Stimulated activated naive CD8-positive, alpha-beta T cell treated with anti-CD3 and anti-CD28 coated beads, Interleukin-15, Interleukin-2, amounts not matched to agents 100 ng/mL and 50 ng/mL, for 24 hours (primary cell): ENCODE results near the gene POR.
A peak's percentile ranks its signal among the peaks of the same experiment; 100 is the strongest.

Experiments
- H3K27ac Mint-ChIP-seq: one replicate; pipeline ENCODE4 v1.8.0; 2021; ENCODE audit warnings: mild to moderate bottlenecking, mixed read lengths
- H3K27me3 Mint-ChIP-seq: one replicate; pipeline ENCODE4 v1.8.0; 2021; ENCODE audit warnings: mixed read lengths
- H3K36me3 Mint-ChIP-seq: one replicate; pipeline ENCODE4 v1.8.0; 2021; ENCODE audit warnings: low read depth, mixed read lengths
- H3K4me1 Mint-ChIP-seq: one replicate; pipeline ENCODE4 v1.8.0; 2021; ENCODE audit warnings: low read depth, mixed read lengths
- H3K4me3 Mint-ChIP-seq: one replicate; pipeline ENCODE4 v1.8.0; 2021; ENCODE audit warnings: mild to moderate bottlenecking, mixed read lengths
- H3K9me3 Mint-ChIP-seq: one replicate; pipeline ENCODE4 v1.8.0; 2021; ENCODE audit warnings: mixed read lengths

The POR gene

GRCh38 chr7:75981453-75982305 is 66.7 kb downstream of the POR start:
- Mint-ChIP-seq H3K27ac (no peak overlapping the region), H3K9me3 (no peaks in the 10 kb centered on the region), H3K27me3 (no peaks in the 10 kb centered on the region), H3K4me1 (no peaks in the 10 kb centered on the region), H3K36me3 (peaks cover 5% of the 10 kb centered on the region), H3K4me3 (no peak overlapping the region)

DNA sequence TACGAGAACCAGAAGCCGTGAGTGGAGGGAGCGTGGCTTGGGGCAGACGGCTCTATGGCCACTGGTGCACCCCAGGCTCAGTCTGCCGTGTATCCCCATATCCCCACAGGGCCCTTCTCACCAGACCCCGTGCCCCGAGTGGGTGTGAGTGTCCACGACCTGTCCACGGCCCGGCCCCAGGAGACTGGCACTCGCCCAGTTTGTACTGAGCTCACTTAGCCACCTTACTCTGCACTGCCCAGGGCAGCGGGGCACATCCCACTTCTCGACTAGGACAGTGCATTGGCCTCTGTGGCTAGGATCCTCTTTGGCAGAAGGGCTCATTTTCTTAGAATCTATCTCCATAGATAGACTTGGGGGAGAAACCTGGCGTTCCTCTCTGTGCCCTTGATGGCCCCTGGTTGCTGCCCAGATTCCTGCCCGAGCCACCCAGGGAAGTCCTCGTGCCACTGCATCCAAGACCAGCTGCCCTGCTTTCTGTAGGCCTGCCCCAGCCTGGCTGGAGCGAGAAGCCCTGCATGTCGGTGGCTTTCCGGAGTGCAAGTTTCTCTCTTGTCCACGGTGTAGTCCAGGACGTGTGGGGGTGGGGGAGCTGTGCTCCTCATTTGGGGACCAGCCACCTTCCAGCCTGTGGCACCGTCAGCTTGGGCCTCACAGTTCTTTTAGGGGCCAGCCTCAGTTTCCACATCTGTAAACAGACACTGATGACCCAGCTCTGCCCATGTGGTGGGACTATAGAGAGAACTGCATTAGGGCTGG is 67.5 kb downstream of the POR start:
- H3K27me3 Mint-ChIP-seq, result no peaks in the 10 kb centered on the region
- H3K36me3 Mint-ChIP-seq, result peaks cover 12% of the 10 kb centered on the region
- no peaks in the 10 kb centered on the region for H3K9me3 Mint-ChIP-seq
- no peak overlapping the region for H3K4me3 Mint-ChIP-seq
- H3K27ac Mint-ChIP-seq, result no peak overlapping the region
- no peaks in the 10 kb centered on the region for H3K4me1 Mint-ChIP-seq

GRCh38 chr7:75983471-75984129 is 68.6 kb downstream of the POR start:
- no peak overlapping the region for H3K4me3 Mint-ChIP-seq
- H3K4me1 Mint-ChIP-seq, result no peaks in the 10 kb centered on the region
- no peaks in the 10 kb centered on the region for H3K9me3 Mint-ChIP-seq

DNA sequence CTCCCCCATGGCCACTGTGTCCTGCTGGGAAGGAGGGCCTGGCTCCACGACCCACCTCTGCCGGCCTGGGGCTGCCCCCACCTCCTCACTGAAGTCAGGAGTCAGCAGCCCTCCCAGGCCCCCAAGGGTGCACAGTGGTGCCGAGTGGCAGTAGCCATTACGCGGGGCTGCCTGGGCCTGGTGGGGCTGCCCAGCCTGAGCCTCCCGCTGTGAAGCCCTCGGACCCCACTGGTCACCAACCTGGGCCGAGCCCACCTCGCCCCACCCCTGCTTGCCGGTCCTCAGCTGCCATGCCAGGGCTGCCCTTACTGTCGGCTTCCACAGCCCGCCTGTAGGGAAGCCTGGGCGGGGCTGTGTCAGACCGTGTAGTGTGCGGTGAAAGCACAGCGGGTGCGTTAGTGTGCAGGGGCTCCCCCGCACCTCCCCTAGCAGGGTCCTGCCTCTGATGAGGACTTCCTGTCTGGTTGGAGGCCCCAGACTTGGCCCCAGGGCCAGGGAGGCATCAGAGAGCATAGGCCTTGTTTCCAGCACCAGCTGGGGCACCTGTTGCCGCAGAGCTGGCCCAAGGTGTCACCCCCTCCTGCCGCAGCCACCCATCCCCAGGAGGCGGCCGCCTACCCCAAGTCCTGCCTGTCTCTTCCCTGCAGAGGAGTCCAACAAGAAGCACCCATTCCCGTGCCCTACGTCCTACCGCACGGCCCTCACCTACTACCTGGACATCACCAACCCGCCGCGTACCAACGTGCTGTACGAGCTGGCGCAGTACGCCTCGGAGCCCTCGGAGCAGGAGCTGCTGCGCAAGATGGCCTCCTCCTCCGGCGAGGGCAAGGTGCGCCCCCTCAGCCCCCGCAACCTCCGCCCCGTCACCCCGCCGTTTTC is 69.4 kb downstream of the POR start:
- Mint-ChIP-seq H3K27me3 (no peaks in the 10 kb centered on the region), H3K4me1 (peaks cover under 1% of the 10 kb centered on the region), H3K27ac (no peak overlapping the region), H3K9me3 (no peaks in the 10 kb centered on the region), H3K36me3 (peaks cover 12% of the 10 kb centered on the region), H3K4me3 (no peak overlapping the region)

More at GRCh38 chr7:75983471-75984129, 68.6 kb downstream of the POR start:
- H3K27ac Mint-ChIP-seq, result no peak overlapping the region
- no peaks in the 10 kb centered on the region for H3K27me3 Mint-ChIP-seq
- H3K36me3 Mint-ChIP-seq, result peaks cover 12% of the 10 kb centered on the region

DNA sequence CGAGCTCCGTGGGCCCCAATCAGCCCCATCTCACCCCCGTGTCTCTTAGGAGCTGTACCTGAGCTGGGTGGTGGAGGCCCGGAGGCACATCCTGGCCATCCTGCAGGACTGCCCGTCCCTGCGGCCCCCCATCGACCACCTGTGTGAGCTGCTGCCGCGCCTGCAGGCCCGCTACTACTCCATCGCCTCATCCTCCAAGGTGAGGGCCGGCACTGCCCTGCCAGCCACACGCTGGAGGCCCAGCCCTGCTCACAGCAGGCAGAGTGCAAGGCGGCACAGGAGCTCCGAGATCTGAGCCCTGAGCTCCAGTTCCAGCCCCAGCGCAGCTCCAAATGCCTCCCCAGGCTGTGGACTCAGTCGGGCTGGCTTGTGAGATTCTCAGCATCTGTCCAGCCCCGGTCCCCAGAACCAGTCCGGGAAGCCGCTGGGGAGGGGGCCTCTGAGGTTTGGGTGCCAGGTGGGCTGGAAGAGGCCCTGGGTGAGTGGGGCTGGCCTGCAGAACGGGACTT is 70.1 kb downstream of the POR start:
- H3K4me3 Mint-ChIP-seq, result no peak overlapping the region
- H3K4me1 Mint-ChIP-seq, result peaks cover 6% of the 10 kb centered on the region
- no peaks in the 10 kb centered on the region for H3K9me3 Mint-ChIP-seq
- H3K36me3 Mint-ChIP-seq, result peaks cover 11% of the 10 kb centered on the region
- H3K27me3 Mint-ChIP-seq, result no peaks in the 10 kb centered on the region
- H3K27ac Mint-ChIP-seq, result no peak overlapping the region

- no peaks in the 10 kb centered on the region for H3K27me3 Mint-ChIP-seq
- peaks cover 6% of the 10 kb centered on the region for H3K4me1 Mint-ChIP-seq
- H3K27ac Mint-ChIP-seq, result no peak overlapping the region
- H3K4me3 Mint-ChIP-seq, result no peak overlapping the region
- H3K9me3 Mint-ChIP-seq, result no peaks in the 10 kb centered on the region
- H3K36me3 Mint-ChIP-seq, result peaks cover 8% of the 10 kb centered on the region
Observed at GRCh38 chr7:75985518-75986146, 70.7 kb downstream of the POR start.

- no peak overlapping the region for H3K4me3 Mint-ChIP-seq
- H3K36me3 Mint-ChIP-seq, result peaks cover 8% of the 10 kb centered on the region
- H3K4me1 Mint-ChIP-seq, result peaks cover 6% of the 10 kb centered on the region
- H3K27me3 Mint-ChIP-seq, result no peaks in the 10 kb centered on the region
- H3K27ac Mint-ChIP-seq, result no peak overlapping the region
- no peaks in the 10 kb centered on the region for H3K9me3 Mint-ChIP-seq
Observed at GRCh38 chr7:75986147-75986781, 71.3 kb downstream of the POR start.

DNA sequence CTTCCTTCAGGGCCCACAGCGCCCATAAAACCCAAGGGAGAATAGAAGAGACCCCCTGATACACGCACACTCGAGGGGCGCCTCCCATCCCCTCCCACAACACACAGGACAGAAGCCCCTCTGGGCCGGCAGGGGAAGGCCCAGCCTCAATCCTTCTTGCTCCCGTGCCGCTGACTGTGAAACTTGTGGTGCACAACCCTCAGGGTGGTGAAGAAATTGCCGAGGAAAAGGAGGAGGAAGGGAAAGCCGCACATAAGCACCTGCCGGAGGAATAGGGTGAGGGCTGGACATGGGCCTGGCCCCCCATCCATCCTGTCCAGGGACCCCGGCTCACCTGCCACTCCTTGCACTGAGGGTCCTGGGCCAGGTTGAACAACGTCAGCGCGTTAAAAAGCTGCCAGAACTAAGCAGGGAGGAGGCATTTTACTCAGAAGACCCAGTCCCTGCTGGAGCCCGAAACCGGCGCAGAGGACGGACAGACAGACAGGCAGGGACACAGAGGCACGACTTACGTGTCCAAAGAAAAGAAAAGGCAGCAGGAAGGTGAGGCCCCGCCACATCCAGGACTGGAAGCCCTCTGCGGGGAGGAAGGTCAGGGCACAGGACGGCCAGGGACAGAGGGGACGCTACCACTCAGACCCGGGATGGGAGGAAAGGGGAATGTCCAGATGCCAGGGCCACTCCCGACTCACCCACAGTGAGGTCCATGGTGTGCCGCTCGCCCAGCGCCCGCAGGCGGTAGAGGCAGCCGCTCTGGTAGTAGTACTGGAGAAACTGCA is 72.3 kb downstream of the POR start:
- Mint-ChIP-seq H3K36me3 (peaks cover 8% of the 10 kb centered on the region), H3K27ac (no peak overlapping the region), H3K4me1 (peaks cover 6% of the 10 kb centered on the region), H3K9me3 (no peaks in the 10 kb centered on the region), H3K4me3 (no peak overlapping the region), H3K27me3 (no peaks in the 10 kb centered on the region)

- no peak overlapping the region for H3K4me3 Mint-ChIP-seq
- peaks cover 6% of the 10 kb centered on the region for H3K4me1 Mint-ChIP-seq
- H3K9me3 Mint-ChIP-seq, result no peaks in the 10 kb centered on the region
- H3K27me3 Mint-ChIP-seq, result no peaks in the 10 kb centered on the region
- H3K27ac Mint-ChIP-seq, result no peak overlapping the region
- H3K36me3 Mint-ChIP-seq, result peaks cover 8% of the 10 kb centered on the region
Observed at GRCh38 chr7:75987805-75988567, 73.0 kb downstream of the POR start.

DNA sequence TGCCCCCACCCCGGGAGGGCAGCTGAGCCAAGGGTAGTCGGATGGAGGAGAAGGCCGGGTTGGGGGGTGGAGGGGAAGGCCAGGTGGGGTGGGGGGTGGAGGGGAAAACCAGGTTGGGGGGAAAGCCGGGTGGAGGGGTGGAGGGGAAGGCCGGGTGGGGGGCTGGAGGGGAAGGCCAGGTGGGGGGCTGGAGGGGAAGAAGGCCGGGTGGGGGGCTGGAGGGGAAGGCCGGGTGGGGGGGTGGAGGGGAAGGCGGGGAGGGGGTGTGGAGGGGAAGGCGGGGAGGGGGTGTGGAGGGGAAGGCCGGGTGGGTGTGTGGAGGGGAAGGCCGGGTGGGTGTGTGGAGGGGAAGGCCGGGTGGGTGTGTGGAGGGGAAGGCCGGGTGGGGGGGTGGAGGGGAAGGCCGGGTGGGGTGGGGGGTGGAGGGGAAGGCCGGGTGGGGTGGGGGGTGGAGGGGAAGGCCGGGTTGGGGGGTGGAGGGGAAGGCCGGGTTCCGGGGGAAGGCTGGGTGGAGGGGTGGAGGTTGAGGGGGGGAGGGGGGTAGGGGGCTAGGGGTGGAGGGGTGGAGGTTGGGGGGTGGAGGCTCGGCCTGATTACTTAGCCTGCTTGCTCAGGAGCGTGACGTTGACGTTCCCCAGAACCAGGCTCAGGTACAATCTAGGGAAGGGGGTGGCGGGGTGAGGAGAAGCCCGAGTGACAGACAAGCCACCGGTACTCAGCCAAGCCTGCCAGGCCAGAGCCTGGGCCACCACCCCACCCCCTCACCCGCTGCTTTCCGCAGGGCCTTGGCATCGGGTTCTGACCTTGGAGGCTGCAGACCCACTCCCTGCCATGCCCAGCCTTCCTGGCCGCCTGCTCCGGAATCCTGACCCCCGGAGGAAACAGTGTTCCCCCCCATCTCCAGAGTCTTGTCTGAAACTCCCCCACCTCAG is 73.9 kb downstream of the POR start:
- Mint-ChIP-seq H3K27ac (no peak overlapping the region), H3K9me3 (no peaks in the 10 kb centered on the region), H3K4me3 (no peak overlapping the region), H3K4me1 (peaks cover 9% of the 10 kb centered on the region), H3K36me3 (peaks cover 8% of the 10 kb centered on the region), H3K27me3 (no peaks in the 10 kb centered on the region)

GRCh38 chr7:75989500-75990388 is 74.8 kb downstream of the POR start:
- peaks cover 8% of the 10 kb centered on the region for H3K36me3 Mint-ChIP-seq
- peak overlapping the region; percentile 63 for H3K27ac Mint-ChIP-seq
- H3K27me3 Mint-ChIP-seq, result no peaks in the 10 kb centered on the region
- H3K4me3 Mint-ChIP-seq, result no peak overlapping the region
- no peaks in the 10 kb centered on the region for H3K9me3 Mint-ChIP-seq
- H3K4me1 Mint-ChIP-seq, result peaks cover 10% of the 10 kb centered on the region
